Left lung (tissue), 10 donors: Measurements from ENCODE around the gene WWC1. TPM values are rescaled to one million over a fixed set of nuclear protein-coding genes. Genes with fewer than 3 reads are reported as not detected.
"Not testable (repeated sequence)": the region's sequence is repeated elsewhere in the genome, so short reads cannot be mapped to it uniquely, and the experiment has no call there.

Source experiments
- ATAC-seq: fragments of 200-7000 bp; cut with Tn5 transposase; one replicate; pipeline ENCODE4 v1.9.1; 2020; ENCODE audit warnings: moderate library complexity
- DNase-seq, 4 donors: peaks; one replicate each; pipeline ENCODE4 v3.0.0-alpha.2; 2013 to 2020
- H3K27ac ChIP-seq, 2 donors: fragments of 200-600 bp; sonication (generic) in 1 of 2; one replicate each; pipeline versions ENCODE4 v1.5.0 to v1.8.0; 2020 to 2021
- H3K27me3 ChIP-seq, 2 donors: fragments of 200-600 bp; sonication (generic) in 1 of 2; one replicate each; pipeline versions ENCODE4 v1.5.0 to v1.8.0; 2020 to 2021
- H3K36me3 ChIP-seq, 2 donors: fragments of 200-600 bp; sonication (generic) in 1 of 2; one replicate each; pipeline versions ENCODE4 v1.5.0 to v1.8.0; 2020 to 2021
- H3K4me1 ChIP-seq, 2 donors: fragments of 200-600 bp; one replicate each; pipeline ENCODE4 v1.8.0; 2021
- H3K4me3 ChIP-seq, 2 donors: fragments of 200-600 bp; sonication (generic) in 1 of 2; one replicate each; pipeline versions ENCODE4 v1.5.0 to v1.8.0; 2020 to 2021; ENCODE audit warnings: mild to moderate bottlenecking in 1 of 2
- H3K9me3 ChIP-seq, 2 donors: fragments of 200-600 bp; sonication (generic) in 1 of 2; one replicate each; pipeline versions ENCODE4 v1.5.0 to v1.8.0; 2020 to 2021
- CTCF ChIP-seq, 2 donors: fragments of 200-600 bp; sonication (generic) in 1 of 2; IDR thresholded peaks; one replicate each; pipeline versions ENCODE4 v1.5.0 to v1.8.0; 2021; ENCODE audit warnings: antibody characterized with exemption in 2 of 2
- intact Hi-C, 2 donors: fragments of 100-400 bp; cut with DNase I; formaldehyde crosslinking; loops; one replicate each; pipeline versions ENCODE4 v1.11.2 to v1.14.2; 2022
- polyA plus RNA-seq, 6 donors: library from polyadenylated mRNA; unstranded; fragments of 120-200 nt; gene quantifications; one replicate each; pipeline ENCODE4 v1.2.1, GENCODE V29; 2013; ENCODE audit not compliant: insufficient read length in 6 of 6
- total RNA-seq, 2 donors: library from RNA; stranded (reverse); fragmentation: NEBNext Ultra II Directional; extraction: Animal tissue kit (Norgen Biotek cat#: 25700); gene quantifications; one replicate each; pipeline ENCODE4 v1.2.1, GENCODE V29; 2021
- donor health status: DM: no; HTN: yes; CAD: no.
- donor health status: DM: no; HTN: no; CAD: no.

Gene WWC1
- total and polyA plus RNA-seq, 8 donors: 59.6 to 128 (median 86.1) TPM

GRCh38 chr5:168307925-168308584, 16.6 kb downstream of the WWC1 start:
- Histone ChIP-seq H3K4me3 (no peak overlapping the region), H3K9me3 (no peaks in the 10 kb centered on the region), H3K36me3 (no peaks in the 10 kb centered on the region), H3K27ac (peak overlapping the region in 1 of 2 donors; percentile 33), H3K27me3 (no peaks in the 10 kb centered on the region), H3K4me1 (peaks cover 3 to 8% of the 10 kb centered on the region in 2 donors)
- DNase-seq (no peak), ATAC-seq (peak; percentile 69)
- TF ChIP-seq CTCF (IDR thresholded peaks at IDR 0.05): no peak
- intact Hi-C loops: no loop called here

DNA sequence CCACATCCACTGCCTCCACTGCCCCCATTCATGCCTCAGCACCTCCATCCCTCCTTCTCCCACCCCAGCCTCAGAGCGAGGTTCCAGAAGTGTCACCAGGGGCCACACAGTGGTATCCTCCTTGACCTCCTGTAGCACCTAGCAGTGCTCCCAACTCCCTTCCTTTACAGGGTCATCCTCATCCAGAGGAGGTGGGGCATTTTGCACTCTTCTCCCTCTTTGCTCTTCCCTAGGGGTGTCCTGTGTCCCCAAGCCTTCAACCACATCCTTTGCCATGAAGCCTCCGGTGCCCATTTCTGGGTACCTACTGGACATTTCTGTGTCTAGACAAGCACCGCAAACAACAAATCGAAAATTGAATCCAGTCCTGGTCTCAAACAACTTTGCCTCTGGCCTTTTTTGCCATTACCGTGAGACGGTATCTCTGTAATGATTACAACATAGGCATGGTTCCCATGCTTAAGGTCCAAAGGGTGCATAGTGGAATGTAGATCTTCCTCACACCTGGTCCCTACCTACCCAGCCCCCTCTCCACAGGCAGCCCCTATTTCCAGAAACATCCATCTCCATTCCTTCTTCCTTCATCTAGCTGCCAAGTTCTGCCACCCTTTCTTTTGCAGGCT, 17.6 kb downstream of the WWC1 start:
- intact Hi-C loops: no loop called here
- DNase-seq (no peak), ATAC-seq (no peak)
- Histone ChIP-seq H3K36me3 (no peaks in the 10 kb centered on the region), H3K27ac (no peak overlapping the region), H3K27me3 (no peaks in the 10 kb centered on the region), H3K9me3 (no peaks in the 10 kb centered on the region), H3K4me3 (no peak overlapping the region), H3K4me1 (peaks cover 3 to 8% of the 10 kb centered on the region in 2 donors)
- TF ChIP-seq CTCF (IDR thresholded peaks at IDR 0.05): no peak

GRCh38 chr5:168310541-168310940, 19.1 kb downstream of the WWC1 start:
- peaks cover 7 to 16% of the 10 kb centered on the region in 2 donors for H3K4me1 ChIP-seq
- intact Hi-C loops, H3K27me3 ChIP-seq, H3K9me3 ChIP-seq, H3K4me3 ChIP-seq, ATAC-seq, DNase-seq, H3K27ac ChIP-seq, H3K36me3 ChIP-seq: not testable (repeated sequence)

DNA sequence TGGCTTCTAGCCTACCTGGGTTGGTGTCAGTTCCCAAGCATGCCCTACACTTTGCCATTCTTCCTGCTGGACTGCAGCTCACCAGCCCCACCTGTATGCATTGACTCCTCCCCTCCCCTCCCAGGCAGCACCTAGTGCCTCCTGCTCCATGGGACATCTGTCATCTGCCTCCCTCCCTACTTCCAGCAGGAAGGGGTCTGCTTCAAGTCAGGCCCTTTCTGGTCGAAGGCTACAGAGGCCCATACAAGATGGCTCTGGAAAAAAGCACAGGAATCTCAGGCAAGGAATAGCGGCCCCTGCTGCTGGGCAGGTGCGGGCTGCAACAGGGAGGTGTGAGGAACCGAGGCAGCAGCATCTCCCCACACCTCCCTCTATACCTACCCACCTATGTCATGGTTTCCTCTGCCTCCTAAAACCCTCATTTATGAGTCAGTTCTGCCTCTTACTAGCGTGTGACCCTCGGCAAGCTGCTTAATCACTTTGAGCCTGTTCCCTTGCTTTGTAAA, 19.7 kb downstream of the WWC1 start:
- no peaks in the 10 kb centered on the region for H3K36me3 ChIP-seq
- no peak for TF ChIP-seq CTCF (IDR thresholded peaks at IDR 0.05)
- no peaks in the 10 kb centered on the region for H3K9me3 ChIP-seq
- intact Hi-C loops: no loop called here
- H3K27ac ChIP-seq: no peak overlapping the region
- peak; percentile 40 for ATAC-seq
- H3K27me3 ChIP-seq: no peaks in the 10 kb centered on the region
- no peak for DNase-seq
- peaks cover 12 to 21% of the 10 kb centered on the region in 2 donors for H3K4me1 ChIP-seq
- no peak overlapping the region for H3K4me3 ChIP-seq

GRCh38 chr5:168312606-168313295, 21.3 kb downstream of the WWC1 start:
- Histone ChIP-seq H3K27ac (no peak overlapping the region), H3K4me3 (no peak overlapping the region), H3K4me1 (peaks cover 19 to 23% of the 10 kb centered on the region in 2 donors), H3K36me3 (no peaks in the 10 kb centered on the region), H3K27me3 (no peaks in the 10 kb centered on the region), H3K9me3 (no peaks in the 10 kb centered on the region)
- no peak for TF ChIP-seq CTCF (IDR thresholded peaks at IDR 0.05)
- intact Hi-C loops: no loop called here
- ATAC-seq (no peak), DNase-seq (no peak)
